Measurements from ENCODE around the gene TEX53. TPM values are rescaled to one million over a fixed set of nuclear protein-coding genes. Genes with fewer than 3 reads are reported as not detected.

Gene TEX53
- total and polyA plus RNA-seq, 10 of the 15 experiments (the other 5 are each of a cell fraction or from before 2014, with no cell fraction given) = not detected

DNA sequence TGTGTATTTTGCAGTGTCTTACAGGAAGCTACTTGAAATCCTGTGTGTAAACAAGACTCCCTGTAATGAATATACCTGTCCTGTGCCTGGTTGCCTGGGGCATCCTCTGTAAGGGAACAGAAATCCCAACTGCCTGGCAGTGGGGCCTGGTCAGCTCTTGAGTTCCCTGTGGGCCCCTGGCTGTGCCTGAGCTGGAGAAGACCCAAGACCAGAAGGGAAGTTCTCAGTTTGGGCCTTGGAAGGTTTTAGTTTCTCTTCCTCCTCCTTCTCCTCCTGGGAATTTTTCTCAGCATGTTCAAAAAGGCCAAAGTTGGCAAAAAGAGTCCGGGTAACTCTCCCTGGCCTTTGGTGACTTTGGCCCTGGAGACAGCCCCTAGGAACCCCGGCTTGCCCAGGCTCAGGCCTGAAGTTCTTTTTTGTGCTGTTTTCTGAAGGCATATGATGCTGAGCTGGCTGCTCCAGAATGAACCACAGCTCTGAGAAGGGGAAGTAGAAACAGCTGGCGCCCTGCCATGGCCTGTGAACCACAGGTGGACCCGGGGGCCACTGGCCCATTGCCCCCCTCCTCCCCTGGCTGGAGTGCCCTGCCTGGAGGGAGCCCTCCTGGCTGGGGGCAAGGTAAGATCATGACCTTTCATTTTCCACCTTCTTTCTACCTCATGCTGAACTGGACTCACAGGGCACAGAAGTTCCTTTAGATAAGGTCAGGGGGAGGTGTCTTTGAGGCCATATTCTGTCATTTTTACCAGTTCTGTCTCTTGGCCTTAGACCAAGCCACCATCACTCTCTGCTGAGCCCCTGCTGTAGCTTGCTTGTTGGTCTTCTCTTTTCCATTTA is 40.7 kb downstream of the TEX53 start (continued):
- TF ChIP-seq, protein P1, sequence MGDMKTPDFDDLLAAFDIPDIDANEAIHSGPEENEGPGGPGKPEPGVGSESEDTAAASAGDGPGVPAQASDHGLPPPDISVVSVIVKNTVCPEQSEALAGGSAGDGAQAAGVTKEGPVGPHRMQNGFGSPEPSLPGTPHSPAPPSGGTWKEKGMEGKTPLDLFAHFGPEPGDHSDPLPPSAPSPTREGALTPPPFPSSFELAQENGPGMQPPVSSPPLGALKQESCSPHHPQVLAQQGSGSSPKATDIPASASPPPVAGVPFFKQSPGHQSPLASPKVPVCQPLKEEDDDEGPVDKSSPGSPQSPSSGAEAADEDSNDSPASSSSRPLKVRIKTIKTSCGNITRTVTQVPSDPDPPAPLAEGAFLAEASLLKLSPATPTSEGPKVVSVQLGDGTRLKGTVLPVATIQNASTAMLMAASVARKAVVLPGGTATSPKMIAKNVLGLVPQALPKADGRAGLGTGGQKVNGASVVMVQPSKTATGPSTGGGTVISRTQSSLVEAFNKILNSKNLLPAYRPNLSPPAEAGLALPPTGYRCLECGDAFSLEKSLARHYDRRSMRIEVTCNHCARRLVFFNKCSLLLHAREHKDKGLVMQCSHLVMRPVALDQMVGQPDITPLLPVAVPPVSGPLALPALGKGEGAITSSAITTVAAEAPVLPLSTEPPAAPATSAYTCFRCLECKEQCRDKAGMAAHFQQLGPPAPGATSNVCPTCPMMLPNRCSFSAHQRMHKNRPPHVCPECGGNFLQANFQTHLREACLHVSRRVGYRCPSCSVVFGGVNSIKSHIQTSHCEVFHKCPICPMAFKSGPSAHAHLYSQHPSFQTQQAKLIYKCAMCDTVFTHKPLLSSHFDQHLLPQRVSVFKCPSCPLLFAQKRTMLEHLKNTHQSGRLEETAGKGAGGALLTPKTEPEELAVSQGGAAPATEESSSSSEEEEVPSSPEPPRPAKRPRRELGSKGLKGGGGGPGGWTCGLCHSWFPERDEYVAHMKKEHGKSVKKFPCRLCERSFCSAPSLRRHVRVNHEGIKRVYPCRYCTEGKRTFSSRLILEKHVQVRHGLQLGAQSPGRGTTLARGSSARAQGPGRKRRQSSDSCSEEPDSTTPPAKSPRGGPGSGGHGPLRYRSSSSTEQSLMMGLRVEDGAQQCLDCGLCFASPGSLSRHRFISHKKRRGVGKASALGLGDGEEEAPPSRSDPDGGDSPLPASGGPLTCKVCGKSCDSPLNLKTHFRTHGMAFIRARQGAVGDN (IDR thresholded peaks at IDR 0.05) = peak; percentile 97
- TF ChIP-seq, protein P2, sequence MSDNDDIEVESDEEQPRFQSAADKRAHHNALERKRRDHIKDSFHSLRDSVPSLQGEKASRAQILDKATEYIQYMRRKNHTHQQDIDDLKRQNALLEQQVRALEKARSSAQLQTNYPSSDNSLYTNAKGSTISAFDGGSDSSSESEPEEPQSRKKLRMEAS (IDR thresholded peaks at IDR 0.05; ENCODE audit: low read depth, low read length) = no peak
- TF ChIP-seq, protein P3, sequence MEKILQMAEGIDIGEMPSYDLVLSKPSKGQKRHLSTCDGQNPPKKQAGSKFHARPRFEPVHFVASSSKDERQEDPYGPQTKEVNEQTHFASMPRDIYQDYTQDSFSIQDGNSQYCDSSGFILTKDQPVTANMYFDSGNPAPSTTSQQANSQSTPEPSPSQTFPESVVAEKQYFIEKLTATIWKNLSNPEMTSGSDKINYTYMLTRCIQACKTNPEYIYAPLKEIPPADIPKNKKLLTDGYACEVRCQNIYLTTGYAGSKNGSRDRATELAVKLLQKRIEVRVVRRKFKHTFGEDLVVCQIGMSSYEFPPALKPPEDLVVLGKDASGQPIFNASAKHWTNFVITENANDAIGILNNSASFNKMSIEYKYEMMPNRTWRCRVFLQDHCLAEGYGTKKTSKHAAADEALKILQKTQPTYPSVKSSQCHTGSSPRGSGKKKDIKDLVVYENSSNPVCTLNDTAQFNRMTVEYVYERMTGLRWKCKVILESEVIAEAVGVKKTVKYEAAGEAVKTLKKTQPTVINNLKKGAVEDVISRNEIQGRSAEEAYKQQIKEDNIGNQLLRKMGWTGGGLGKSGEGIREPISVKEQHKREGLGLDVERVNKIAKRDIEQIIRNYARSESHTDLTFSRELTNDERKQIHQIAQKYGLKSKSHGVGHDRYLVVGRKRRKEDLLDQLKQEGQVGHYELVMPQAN (conservative IDR thresholded peaks at IDR 0.05) = peak; percentile 61; the same call in 1 of the 2 replicates
- no peak for TF ChIP-seq KLF5 (IDR thresholded peaks at IDR 0.05; ENCODE audit: partially characterized antibody)
- peak in 1 of 2 experiments; percentile 21; a peak in 1 of 4 replicates for TF ChIP-seq ETV6 (conservative IDR thresholded peaks at IDR 0.05 in 1 of 2, IDR thresholded peaks at IDR 0.05 in 1 of 2; ENCODE audit: borderline replicate concordance in 1 of 2, low read depth in 1 of 2)
- TF ChIP-seq CEBPB (IDR thresholded peaks at IDR 0.05; ENCODE audit: borderline replicate concordance in 1 of 2, low read depth in 2 of 2, low read length in 2 of 2) = no peak
- TF ChIP-seq, protein P4, sequence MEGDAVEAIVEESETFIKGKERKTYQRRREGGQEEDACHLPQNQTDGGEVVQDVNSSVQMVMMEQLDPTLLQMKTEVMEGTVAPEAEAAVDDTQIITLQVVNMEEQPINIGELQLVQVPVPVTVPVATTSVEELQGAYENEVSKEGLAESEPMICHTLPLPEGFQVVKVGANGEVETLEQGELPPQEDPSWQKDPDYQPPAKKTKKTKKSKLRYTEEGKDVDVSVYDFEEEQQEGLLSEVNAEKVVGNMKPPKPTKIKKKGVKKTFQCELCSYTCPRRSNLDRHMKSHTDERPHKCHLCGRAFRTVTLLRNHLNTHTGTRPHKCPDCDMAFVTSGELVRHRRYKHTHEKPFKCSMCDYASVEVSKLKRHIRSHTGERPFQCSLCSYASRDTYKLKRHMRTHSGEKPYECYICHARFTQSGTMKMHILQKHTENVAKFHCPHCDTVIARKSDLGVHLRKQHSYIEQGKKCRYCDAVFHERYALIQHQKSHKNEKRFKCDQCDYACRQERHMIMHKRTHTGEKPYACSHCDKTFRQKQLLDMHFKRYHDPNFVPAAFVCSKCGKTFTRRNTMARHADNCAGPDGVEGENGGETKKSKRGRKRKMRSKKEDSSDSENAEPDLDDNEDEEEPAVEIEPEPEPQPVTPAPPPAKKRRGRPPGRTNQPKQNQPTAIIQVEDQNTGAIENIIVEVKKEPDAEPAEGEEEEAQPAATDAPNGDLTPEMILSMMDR (IDR thresholded peaks at IDR 0.05 in 2 of 3, conservative IDR thresholded peaks at IDR 0.05 in 1 of 3; ENCODE audit: control insufficient read depth in 2 of 3, extremely low read depth in 1 of 3, insufficient read depth in 1 of 3, low read depth in 3 of 3, low read length in 3 of 3) = no peak
- TF ChIP-seq BACH1 (IDR thresholded peaks at IDR 0.05; ENCODE audit: borderline replicate concordance) = no peak
- TF ChIP-seq SUZ12 (IDR thresholded peaks at IDR 0.05; ENCODE audit: unreplicated experiment) = no peak
- 0 out of 2 replicates have a peak, but pooled peaks have one; percentile 41 for TF ChIP-seq LARP7 (IDR thresholded peaks at IDR 0.05)
- TF ChIP-seq FOXK2 (IDR thresholded peaks at IDR 0.05) = no peak
- TF ChIP-seq, protein P5, sequence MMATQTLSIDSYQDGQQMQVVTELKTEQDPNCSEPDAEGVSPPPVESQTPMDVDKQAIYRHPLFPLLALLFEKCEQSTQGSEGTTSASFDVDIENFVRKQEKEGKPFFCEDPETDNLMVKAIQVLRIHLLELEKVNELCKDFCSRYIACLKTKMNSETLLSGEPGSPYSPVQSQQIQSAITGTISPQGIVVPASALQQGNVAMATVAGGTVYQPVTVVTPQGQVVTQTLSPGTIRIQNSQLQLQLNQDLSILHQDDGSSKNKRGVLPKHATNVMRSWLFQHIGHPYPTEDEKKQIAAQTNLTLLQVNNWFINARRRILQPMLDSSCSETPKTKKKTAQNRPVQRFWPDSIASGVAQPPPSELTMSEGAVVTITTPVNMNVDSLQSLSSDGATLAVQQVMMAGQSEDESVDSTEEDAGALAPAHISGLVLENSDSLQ (IDR thresholded peaks at IDR 0.05) = no peak
- TF ChIP-seq, protein P6, sequence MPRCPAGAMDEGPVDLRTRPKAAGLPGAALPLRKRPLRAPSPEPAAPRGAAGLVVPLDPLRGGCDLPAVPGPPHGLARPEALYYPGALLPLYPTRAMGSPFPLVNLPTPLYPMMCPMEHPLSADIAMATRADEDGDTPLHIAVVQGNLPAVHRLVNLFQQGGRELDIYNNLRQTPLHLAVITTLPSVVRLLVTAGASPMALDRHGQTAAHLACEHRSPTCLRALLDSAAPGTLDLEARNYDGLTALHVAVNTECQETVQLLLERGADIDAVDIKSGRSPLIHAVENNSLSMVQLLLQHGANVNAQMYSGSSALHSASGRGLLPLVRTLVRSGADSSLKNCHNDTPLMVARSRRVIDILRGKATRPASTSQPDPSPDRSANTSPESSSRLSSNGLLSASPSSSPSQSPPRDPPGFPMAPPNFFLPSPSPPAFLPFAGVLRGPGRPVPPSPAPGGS (IDR thresholded peaks at IDR 0.05; ENCODE audit: borderline replicate concordance, insufficient read depth, low read depth, low read length, poor library complexity, severe bottlenecking) = no peak
- TF ChIP-seq, protein P7, sequence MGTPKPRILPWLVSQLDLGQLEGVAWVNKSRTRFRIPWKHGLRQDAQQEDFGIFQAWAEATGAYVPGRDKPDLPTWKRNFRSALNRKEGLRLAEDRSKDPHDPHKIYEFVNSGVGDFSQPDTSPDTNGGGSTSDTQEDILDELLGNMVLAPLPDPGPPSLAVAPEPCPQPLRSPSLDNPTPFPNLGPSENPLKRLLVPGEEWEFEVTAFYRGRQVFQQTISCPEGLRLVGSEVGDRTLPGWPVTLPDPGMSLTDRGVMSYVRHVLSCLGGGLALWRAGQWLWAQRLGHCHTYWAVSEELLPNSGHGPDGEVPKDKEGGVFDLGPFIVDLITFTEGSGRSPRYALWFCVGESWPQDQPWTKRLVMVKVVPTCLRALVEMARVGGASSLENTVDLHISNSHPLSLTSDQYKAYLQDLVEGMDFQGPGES (IDR thresholded peaks at IDR 0.05) = no peak
- peak; percentile 58; the same call in 1 of the 2 replicates for TF ChIP-seq TBL1XR1 (IDR thresholded peaks at IDR 0.05; ENCODE audit: low read depth, low read length)

Data from GM12878 (cell line).